NCI-H2227 (cell line): ENCODE data around the gene PARD3B.

Experiments
- DNase-seq: peaks from one replicate; lab custom pipeline; 2025; ENCODE audit not compliant: unreplicated experiment; lab: John Stamatoyannopoulos, UW

The PARD3B gene

DNA sequence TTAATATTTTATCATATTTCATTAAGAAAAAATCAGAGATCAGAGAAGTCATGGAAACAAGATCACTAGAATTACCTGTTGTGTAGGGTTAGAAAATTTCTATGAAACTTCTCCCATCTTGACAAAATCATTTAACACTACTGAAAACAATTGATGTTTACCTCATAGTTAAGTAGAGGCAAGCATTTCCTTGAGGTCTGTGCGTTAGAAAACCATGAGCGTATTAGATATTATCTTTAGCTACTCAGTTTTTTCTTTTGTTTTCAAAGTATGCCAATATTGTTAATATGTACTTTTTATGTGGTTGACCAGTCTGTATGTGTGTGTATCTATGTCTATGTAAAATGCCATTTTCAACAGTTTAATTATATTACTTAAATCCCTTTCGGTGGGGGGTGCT, 335.7 kb downstream of the PARD3B start:
- no peak for DNase-seq

GRCh38 chr2:204881655-204882054, 336.4 kb downstream of the PARD3B start:
- no peak for DNase-seq

DNA sequence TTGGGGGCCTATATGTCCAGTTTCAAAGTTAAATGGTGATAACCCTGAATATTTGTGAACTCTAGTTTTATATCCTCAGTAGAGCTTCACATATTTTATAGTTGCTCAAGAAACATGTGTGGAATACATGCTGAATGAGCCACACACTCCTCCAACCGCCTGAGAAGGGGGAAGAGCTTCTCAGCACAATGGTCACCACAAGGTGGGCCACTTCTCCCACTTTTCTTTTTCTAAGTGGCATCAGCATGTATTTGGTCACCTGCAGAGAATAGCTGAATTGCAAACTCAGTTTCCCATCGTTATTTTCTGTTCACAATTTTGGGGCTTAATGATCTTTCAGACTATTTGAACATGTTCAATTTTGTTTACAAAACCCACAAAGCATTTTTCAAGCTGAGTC, 340.5 kb downstream of the PARD3B start:
- no peak for DNase-seq

DNA sequence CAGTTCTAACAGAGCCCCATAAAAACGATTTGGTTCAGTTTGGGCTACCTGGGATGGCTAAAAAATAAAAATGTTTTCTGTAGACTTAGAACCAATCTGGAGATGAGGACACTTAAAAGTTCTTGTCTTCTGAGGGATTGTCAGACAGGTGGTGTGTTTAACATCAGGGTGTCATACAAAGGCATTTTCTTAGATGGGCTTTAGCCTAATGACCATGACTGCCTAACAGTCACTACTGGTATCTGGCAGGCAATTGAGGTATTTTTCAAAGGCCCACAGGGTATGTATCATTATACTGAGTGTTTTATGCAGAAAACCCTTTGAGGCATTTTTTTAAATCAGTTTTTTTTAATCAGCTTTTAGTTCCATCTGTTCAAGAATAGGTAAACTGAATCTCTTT, 341.4 kb downstream of the PARD3B start:
- no peak for DNase-seq

GRCh38 chr2:204888222-204888621, 342.9 kb downstream of the PARD3B start:
- no peak for DNase-seq

GRCh38 chr2:204890680-204891079, 345.4 kb downstream of the PARD3B start:
- DNase-seq = no peak

GRCh38 chr2:204891739-204892138, 346.5 kb downstream of the PARD3B start:
- no peak for DNase-seq

DNA sequence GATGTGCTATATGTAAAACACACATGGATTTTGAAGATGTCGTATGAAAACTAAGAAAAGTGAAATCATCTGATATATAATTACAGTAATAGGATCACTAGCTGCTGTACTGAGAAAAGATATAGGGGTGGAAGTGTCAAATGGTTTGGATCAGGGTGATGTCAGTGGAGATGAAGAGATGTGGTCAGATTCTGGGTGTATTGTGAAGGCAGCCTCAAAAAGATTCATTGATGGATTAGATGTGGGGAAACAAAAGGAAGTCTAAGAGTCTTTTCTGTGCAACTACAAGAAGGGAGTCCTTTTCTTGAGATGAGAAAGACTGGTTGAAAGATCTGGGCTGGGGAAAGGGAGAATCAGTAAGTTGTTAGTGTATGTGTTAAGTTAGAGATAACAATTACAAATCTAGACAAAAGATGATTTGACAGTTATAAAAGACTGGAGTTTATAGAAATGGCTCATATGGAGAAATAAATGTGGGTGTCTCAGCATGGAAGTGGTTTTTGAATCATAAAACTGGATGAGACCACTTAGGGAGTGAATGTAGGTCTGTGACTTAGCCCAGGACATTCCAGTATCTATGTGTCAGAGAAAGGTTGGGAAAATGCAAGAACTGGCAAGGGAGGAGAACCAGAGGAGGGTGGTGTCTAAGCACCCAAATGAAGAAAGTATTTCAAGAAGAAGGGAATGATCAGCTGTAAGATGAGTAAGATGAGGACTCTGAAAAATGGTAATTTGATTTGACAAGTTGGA, 347.4 kb downstream of the PARD3B start:
- no peak for DNase-seq

- DNase-seq = no peak
Measured at GRCh38 chr2:204896146-204896545, 350.9 kb downstream of the PARD3B start.

GRCh38 chr2:204897561-204897960, 352.3 kb downstream of the PARD3B start:
- DNase-seq = no peak

- DNase-seq = no peak
Measured at GRCh38 chr2:204898928-204899640, 353.8 kb downstream of the PARD3B start.

DNA sequence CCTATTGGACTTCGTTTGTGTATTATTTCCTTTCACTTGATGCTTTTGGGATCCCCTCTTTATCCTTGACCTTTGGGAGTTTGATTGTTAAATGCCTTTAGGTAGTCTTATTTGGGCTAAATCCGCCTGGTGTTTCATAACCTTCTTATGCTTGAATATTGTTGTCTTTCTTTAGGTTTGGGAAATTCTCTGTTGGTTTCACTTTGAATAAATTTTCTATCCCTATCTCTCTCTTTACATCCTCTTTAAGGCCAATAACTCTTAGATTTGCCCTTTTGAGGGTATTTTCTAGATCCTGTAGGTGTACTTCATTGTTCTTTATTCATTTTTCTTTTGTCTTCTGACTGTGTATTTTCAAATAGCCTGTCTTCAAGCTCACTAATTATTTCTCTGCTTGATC, 354.7 kb downstream of the PARD3B start:
- no peak for DNase-seq

DNA sequence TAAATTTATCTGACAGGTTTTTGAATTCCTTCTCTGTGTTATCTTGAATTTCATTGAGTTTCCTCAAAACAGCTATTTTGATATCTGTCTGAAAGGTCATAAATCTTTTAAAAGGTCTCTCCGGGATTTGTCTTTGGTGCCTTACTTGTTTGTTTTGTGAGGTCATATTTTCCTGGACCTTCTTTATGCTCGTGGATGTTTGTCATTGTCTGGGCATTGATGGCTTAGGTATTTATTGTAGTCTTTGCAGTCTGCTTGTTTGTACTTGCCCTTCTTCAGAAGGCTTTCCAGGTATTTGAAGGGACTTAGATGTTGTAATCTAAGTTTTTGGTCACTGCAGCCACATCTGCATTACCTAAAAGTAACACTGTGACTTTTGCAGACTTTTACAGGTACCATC, 355.2 kb downstream of the PARD3B start:
- DNase-seq = no peak

GRCh38 chr2:204900910-204901309, 355.6 kb downstream of the PARD3B start:
- no peak for DNase-seq

GRCh38 chr2:204901591-204901990, 356.3 kb downstream of the PARD3B start:
- no peak for DNase-seq

DNA sequence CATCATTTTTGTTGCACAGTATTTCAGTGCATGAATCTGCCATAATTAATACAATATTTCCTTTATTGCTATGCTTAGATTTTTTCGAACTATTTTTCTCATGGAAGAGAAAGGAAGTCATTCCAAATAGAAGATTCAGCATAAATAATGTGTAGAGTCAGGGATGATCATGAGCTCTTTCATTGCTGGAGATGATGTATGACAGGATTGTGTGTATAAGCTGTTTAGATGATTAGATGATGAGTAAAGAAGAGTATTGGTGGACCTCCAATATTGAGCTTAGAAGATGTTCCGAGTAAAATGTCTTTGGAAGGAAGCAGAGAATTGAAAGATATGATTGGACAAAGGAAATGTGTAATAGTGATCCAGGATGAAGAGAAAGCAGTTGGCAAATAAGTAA, 364.5 kb downstream of the PARD3B start:
- DNase-seq = no peak

DNA sequence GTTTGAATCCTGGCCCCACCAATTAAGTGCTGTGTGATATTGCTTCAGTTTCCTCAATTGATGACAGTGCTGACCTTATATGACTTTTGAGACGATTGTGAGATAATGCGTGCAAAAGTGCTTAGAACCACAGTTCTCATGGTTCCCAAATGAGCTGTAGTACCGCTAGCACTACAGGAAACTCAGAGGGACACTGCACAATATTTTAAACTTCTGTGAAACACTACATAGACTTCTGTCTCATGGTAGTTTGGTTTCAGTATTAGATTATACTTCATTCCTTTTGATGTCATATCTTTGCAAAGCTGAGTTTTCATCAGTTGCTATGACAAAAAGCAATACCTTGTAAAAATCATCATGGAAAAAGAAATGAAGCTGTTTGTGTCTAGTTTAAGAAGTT, 368.0 kb downstream of the PARD3B start:
- no peak for DNase-seq

DNA sequence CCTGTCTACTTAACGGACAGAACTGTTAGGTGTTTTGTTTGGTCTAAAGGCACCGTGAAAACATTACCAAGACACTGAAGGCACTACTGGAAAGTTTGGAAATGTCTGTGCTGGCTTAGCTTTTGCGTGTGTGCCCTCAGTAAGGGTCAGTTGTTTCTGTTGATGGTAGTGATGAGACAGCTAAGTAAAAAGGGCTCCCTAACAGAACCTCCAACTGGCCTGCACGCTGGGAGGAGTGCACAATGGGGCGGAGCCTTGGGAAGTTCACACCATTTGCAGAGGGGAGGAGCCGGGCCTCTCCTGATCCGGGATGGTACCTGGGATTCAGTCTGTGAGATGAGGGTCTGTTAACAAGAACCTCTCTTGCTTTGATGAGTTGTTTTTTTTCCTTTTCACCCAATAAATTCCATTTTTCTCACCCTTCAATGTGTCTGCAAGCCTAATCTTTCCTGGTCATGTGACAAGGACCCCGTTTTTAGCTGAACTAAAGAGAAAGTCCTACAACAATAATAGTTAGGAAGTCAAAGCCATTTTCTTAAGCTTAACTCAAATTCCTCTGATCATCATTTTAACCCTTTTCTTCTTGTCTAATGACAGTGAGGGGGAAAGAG, 368.7 kb downstream of the PARD3B start:
- no peak for DNase-seq

DNA sequence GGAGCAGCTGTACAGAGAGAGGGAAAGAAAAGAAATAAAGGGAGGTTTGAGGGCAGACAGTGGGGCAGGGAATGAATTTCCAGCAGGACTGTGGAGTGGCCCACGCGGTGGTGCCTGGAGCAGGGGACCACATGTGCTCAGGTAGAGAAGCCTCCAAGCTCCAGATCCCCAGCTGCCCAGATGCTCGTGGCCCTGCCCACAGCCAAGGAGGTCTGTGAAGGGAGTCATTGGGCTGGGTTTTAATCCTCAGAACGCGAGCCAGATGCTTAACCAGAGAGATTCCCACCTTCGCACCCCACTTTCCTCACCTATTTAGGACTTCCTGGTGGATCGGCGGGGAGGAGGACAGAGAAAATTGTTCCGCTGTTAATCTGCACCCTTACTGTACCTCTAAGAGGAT, 369.4 kb downstream of the PARD3B start:
- DNase-seq = no peak

GRCh38 chr2:204917089-204917701, 371.9 kb downstream of the PARD3B start:
- no peak for DNase-seq

GRCh38 chr2:204920776-204921175, 375.5 kb downstream of the PARD3B start:
- no peak for DNase-seq

DNA sequence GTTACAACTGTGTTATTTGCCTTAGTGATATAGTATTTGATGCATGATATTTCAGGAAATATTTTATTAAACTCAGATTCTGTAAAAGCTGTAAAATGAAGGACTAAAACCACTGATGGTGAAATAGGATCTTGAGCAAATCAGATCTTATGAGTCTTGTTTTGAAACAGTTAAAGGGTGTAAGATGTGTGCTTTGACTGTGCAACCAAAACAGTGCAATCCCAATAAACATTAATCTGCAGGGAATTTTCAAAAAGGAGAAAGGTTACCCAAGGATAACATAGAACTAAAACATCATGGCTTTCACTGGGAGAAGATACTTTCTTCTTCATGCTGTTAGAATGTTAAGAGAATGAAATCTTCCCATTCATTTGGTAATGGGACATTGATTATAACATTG, 378.7 kb downstream of the PARD3B start:
- DNase-seq = no peak
